Stimulated activated CD8-positive, alpha-beta memory T cell treated with anti-CD3 and anti-CD28 coated beads, Interleukin-12 subunit alpha, Interleukin-12 subunit beta, amount 100 ng/mL, for 1 hour (primary cell): ENCODE data around the gene OPALIN.

Experiments
- DNase-seq: peaks from one replicate; pipeline ENCODE4 v3.0.0-alpha.2; 2020; ENCODE audit warnings: low read depth

Gene OPALIN

GRCh38 chr10:96374004-96374403 lies 15.2 kb upstream of the OPALIN start:
- no peak for DNase-seq

GRCh38 chr10:96371356-96371755 lies 12.6 kb upstream of the OPALIN start:
- DNase-seq, result no peak

DNA sequence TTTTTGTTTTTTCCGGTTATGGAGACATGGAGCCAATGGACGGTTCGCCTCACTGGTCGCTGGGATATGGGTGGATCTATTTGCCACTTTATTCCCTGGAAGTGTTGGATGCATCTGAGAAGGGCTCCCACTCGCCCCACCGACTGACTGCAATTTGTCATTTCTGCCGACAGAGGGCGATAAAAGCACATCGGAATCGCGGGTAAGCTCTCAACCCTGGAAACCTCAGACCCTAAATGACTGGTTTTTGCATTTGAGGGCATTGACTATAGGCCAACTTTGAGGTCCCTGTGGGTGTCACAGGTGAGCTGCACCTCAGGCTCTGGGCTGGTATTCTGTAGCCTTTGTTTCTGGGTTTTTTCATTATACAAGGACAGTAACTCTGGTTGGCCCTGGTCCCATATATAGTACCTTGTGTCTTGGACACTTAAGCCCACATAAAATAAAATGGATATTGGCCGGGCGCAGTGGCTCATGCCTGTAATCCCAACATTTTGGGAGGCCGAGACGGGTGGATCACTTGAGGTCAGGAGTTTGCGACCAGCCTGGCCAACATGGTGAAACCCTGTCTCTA lies 11.9 kb upstream of the OPALIN start:
- DNase-seq, result peak; percentile 27

GRCh38 chr10:96369890-96370583 lies 11.2 kb upstream of the OPALIN start:
- no peak for DNase-seq

- DNase-seq, result no peak
Observed at GRCh38 chr10:96368971-96369370, 10.2 kb upstream of the OPALIN start.

DNA sequence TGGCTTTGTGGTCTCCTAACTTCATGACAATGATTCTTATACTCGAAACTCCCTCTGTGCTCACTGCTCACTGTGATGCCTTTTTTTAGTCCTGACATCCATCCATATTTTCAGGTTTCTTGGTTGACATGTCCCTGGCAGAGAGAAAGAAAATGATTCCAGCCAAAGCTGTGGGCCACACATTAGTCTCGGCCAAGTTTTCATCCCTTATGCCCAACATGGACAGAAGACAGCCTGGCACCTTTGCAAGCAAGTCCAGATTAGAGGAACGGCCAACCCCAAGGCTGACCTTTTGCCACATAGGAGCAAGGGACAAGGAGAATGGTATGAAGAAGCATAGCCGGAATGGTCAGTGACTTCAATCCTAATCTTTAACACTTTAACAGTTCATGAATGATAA lies 8.7 kb upstream of the OPALIN start:
- DNase-seq, result no peak

- DNase-seq, result no peak
Observed at GRCh38 chr10:96366508-96366907, 7.7 kb upstream of the OPALIN start.

- no peak for DNase-seq
Observed at GRCh38 chr10:96365571-96365970, 6.8 kb upstream of the OPALIN start.

GRCh38 chr10:96360766-96361165 lies 2.0 kb upstream of the OPALIN start:
- no peak for DNase-seq

DNA sequence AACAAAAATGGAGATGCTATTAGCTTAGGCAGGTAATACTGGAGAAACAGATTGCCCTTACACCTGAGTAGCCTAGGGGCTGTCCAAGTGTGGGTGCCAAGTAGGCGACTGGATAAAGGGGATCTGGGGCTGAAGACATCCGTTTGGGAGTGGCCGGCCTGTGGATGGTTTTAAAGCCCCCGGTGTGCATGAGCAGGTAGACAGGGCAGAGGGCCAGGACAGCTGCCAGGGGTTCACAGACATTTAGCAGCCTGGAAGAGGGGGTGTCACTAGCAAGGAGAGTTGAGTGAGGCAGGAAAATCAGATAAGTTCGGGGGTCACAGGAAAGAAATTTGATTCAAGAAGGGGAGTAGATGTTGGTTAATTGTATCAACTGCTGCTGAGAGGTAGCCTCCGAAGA lies 1.5 kb upstream of the OPALIN start:
- DNase-seq, result no peak

DNA sequence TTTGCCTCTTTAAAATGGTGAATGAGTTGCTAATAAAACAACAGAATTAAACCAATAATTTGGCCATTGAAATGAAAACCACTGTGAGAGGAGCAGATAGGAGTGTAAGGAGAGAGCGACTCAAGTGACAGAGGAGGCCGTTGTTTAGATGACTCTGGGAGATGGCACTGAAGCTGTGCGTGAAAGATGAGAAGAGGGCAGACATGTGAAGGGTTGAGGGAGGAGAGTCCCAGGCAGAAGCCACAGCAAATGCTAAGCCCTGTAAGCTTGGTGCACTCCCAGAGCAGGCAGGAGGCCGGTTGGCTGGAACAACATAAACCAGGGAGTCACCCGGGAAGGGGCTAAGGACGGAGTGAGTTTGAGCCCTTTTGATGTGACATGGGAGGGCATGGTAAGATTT lies 814 bp upstream of the OPALIN start:
- DNase-seq, result no peak

GRCh38 chr10:96357038-96357620 lies 1.7 kb downstream of the OPALIN start:
- DNase-seq, result no peak

GRCh38 chr10:96352582-96352981 lies 6.2 kb downstream of the OPALIN start:
- no peak for DNase-seq

- no peak for DNase-seq
Observed at GRCh38 chr10:96352027-96352426, 6.8 kb downstream of the OPALIN start.

- no peak for DNase-seq
Observed at GRCh38 chr10:96346295-96346694, 12.5 kb downstream of the OPALIN start.

DNA sequence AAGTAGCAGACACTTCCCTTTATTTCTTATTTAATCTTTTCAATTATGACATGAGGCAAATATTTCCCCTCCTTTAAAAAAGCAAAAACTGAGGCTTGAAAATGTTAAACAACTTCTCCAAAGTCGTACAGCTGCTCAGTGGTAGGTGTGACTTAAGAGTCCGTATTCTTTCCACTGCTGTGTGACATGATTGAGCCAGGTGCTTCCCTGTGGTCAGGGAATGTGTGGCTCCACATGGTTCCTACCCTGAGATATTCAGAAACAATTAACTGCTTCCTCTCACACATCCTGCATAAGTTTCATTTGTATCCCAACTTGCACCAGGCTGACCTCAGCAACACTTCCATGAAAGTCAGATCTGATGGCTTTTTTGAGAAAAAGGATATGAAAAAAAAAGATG lies 13.6 kb downstream of the OPALIN start:
- DNase-seq, result no peak

DNA sequence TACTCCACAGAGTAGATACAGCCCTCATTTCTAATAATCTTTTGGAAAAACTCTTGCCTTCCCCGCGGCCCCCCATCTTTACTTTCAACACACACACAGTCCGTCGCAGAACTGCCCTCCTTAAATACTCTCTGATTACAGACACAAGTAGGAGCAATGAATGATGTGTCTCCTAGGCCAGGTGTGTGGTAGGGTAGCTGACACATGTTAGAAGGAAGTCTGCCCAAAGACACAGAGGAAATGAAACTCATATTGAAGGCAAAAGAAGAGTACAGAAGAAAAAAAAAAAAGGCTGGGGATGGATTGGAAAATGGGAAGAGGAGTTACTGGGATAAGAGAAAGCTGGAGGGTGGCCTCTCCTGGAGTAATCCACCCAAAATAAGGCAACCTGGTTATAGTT lies 14.6 kb downstream of the OPALIN start:
- no peak for DNase-seq

DNA sequence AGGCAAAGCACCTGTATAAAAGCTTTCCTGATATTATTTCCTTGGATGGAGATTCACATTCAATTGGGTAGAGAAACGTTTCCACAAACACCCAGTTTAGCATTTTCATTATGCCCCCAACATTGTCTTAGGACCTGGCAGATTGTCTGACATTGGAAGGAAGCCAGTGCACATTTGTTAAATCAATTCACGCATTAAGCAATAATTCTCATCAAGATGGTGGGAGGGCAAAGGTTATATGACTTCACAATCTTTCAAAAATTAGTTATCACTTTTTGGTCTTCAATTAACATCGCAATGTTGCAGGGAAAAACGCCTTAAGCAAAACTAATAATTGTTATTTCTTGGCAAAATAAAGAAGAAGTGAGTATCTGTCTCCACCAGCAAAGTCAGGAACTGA lies 16.4 kb downstream of the OPALIN start:
- DNase-seq, result no peak

- no peak for DNase-seq
Observed at GRCh38 chr10:96341219-96342182, 17.3 kb downstream of the OPALIN start.

- DNase-seq, result peak; percentile 12
Observed at GRCh38 chr10:96339956-96340904, 18.6 kb downstream of the OPALIN start.

DNA sequence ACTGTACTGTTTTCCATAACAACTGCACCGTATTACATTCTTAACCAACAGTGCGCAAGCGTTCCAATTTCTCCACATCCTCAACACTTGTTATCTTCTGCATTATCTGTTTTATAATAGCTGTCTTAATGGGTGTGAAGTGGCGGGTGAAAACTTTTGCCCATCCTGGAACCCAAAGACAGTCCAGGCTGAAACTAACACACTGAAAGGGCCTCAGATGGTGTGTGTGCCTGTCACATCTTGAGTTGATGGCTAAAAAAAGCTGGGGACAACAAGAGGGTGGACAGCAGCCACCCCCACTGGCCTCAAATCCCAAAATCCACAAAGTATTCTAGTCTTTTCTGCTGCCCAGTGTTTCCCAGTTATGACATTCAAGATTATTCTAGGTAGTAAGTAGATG lies 19.4 kb downstream of the OPALIN start:
- DNase-seq, result no peak
